Nucleus accumbens (tissue), 56 donors: ENCODE results near the gene GYS1.
A peak's percentile ranks its signal among the peaks of the same experiment; 100 is the strongest.

ENCODE experiments used
- DNase-seq, 56 donors: peaks; one replicate each; lab custom pipeline; 2025; lab: John Stamatoyannopoulos, UW

The GYS1 gene

GRCh38 chr19:48965806-48966540 lies 27.1 kb downstream of the GYS1 start:
- peak in 55 of 56 donors; percentile 51 to 94 (median 82) for DNase-seq

- peak; percentile 77 to 99 (median 96) for DNase-seq
Observed at GRCh38 chr19:48965040-48965805, 27.9 kb downstream of the GYS1 start, which contains the start of gene FTL. TSS of gene FTL (plus strand) at chr19:48965309. CDS start at chr19:48965508, 199 bp downstream.

GRCh38 chr19:48964205-48965039 lies 28.7 kb downstream of the GYS1 start:
- DNase-seq, result peak in 20 of 56 donors; percentile 25 to 87 (median 46)

- DNase-seq, result peak in 53 of 56 donors; percentile 16 to 94 (median 59)
Observed at GRCh38 chr19:48963371-48964204, 29.5 kb downstream of the GYS1 start.

GRCh38 chr19:48962849-48963165 lies 30.3 kb downstream of the GYS1 start:
- no peak for DNase-seq

GRCh38 chr19:48962029-48962848 lies 30.9 kb downstream of the GYS1 start:
- peak in 11 of 56 donors; percentile 3 to 40 (median 15) for DNase-seq

GRCh38 chr19:48961673-48962028 lies 31.5 kb downstream of the GYS1 start:
- no peak for DNase-seq

GRCh38 chr19:48961051-48961649 lies 32.0 kb downstream of the GYS1 start:
- no peak for DNase-seq

- DNase-seq, result no peak
Observed at GRCh38 chr19:48959341-48960239, 33.5 kb downstream of the GYS1 start.

- DNase-seq, result no peak
Observed at GRCh38 chr19:48958006-48958405, 35.1 kb downstream of the GYS1 start.

- DNase-seq, result no peak
Observed at GRCh38 chr19:48955308-48955958, 37.7 kb downstream of the GYS1 start.

GRCh38 chr19:48954595-48955307 lies 38.4 kb downstream of the GYS1 start, which contains the start of gene BAX:
TSS of gene BAX (plus strand) at chr19:48954875. CDS start at chr19:48954929, 54 bp downstream.
- peak in 55 of 56 donors; percentile 65 to 98 (median 90) for DNase-seq

- no peak for DNase-seq
Observed at GRCh38 chr19:48953990-48954594, 39.0 kb downstream of the GYS1 start.

GRCh38 chr19:48953141-48953540 lies 40.0 kb downstream of the GYS1 start:
- no peak for DNase-seq

GRCh38 chr19:48950830-48951519 lies 42.1 kb downstream of the GYS1 start:
- DNase-seq, result no peak
